Tibial artery (tissue), 4 donors: Measurements from ENCODE around the gene TUSC2.

Experiments used
- DNase-seq, 2 donors: peaks; one replicate each; pipeline ENCODE4 v3.0.0-alpha.2; 2019
- H3K27ac ChIP-seq, 2 donors: fragments of 200-600 bp; sonication (generic) in 1 of 2; 1 replicate in 1 of 2; 2 replicates in 1 of 2; pipeline ENCODE4 v1.5.1; 2018 to 2019; ENCODE audit warnings: mild to moderate bottlenecking in 1 of 2
- H3K27me3 ChIP-seq, 2 donors: fragments of 200-600 bp; sonication (generic) in 1 of 2; one replicate each; pipeline versions ENCODE4 v1.5.1 to v1.6.0; 2016 to 2019
- H3K36me3 ChIP-seq, 3 donors: fragments of 200-600 bp; sonication (generic) in 2 of 3; one replicate each; pipeline ENCODE4 v1.5.1; 2016 to 2019; ENCODE audit warnings: mild to moderate bottlenecking in 2 of 3
- H3K4me1 ChIP-seq, 4 donors: fragments of 200-600 bp; sonication (generic) in 2 of 4; 1 replicate in 3 of 4; 2 replicates in 1 of 4; pipeline ENCODE4 v1.5.1; 2016 to 2019
- H3K4me3 ChIP-seq, 2 donors: fragments of 200-600 bp; sonication (generic) in 1 of 2; 1 replicate in 1 of 2; 2 replicates in 1 of 2; pipeline ENCODE4 v1.5.1; 2018 to 2019; ENCODE audit warnings: mild to moderate bottlenecking in 2 of 2
- H3K9me3 ChIP-seq, 3 donors: fragments of 200-600 bp; sonication (generic) in 1 of 3; one replicate each; pipeline ENCODE4 v1.5.1; 2016 to 2019
- CTCF ChIP-seq, 2 experiments: fragments of 200-600 bp in 1 of 2; fragments of 450-650 bp in 1 of 2; IDR thresholded peaks; one replicate each; pipeline ENCODE4 v1.5.1; 2017 to 2019; ENCODE audit warnings: antibody characterized with exemption in 2 of 2, mild to moderate bottlenecking in 1 of 2, moderate library complexity in 1 of 2
- intact Hi-C: fragments of 100-400 bp; cut with DNase I; formaldehyde crosslinking; loops from one replicate; pipeline ENCODE4 v1.15.0; 2023; ENCODE audit warnings: low total_unique reads

The TUSC2 gene

DNA sequence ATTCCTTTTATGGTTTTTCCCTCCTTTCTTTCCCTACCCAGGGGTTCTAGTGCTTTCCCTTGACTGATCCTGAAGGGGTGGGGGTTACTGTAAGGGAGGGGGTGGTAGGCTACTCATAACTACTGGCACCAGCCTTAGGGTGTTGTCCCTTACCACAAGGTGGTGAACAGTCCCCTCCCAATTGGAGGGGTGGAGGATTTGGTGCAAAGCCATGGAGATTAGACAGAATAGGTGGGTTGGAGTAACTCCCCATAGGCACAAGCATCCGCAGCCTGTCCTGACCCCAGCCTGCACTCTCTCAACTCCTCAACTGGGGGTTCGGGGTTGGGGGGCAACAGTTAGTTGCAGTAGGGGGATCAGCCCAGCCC, 2.9 kb downstream of the TUSC2 start:
- peaks cover 11 to 33% (median 25%) of the 10 kb centered on the region in 3 donors for H3K36me3 ChIP-seq
- no peaks in the 10 kb centered on the region for H3K9me3 ChIP-seq
- DNase-seq, result no peak
- intact Hi-C loops, result no loop called here
- H3K4me1 ChIP-seq, result peaks cover 0 to 51% (median 31%) of the 10 kb centered on the region in 4 donors
- H3K27me3 ChIP-seq, result no peaks in the 10 kb centered on the region
- no peak overlapping the region for H3K27ac ChIP-seq
- H3K4me3 ChIP-seq, result no peak overlapping the region
- no peak for TF ChIP-seq CTCF (IDR thresholded peaks at IDR 0.05)

GRCh38 chr3:50324351-50325112, 3.5 kb downstream of the TUSC2 start:
- H3K27me3 ChIP-seq, result no peaks in the 10 kb centered on the region
- intact Hi-C loops, result no loop called here
- H3K27ac ChIP-seq, result peak overlapping the region; percentile 26 to 33
- peak; percentile 68 to 70 for TF ChIP-seq CTCF (IDR thresholded peaks at IDR 0.05)
- H3K9me3 ChIP-seq, result no peaks in the 10 kb centered on the region
- DNase-seq, result peak; percentile 73
- H3K4me1 ChIP-seq, result peaks cover 0 to 56% (median 37%) of the 10 kb centered on the region in 4 donors
- no peak overlapping the region for H3K4me3 ChIP-seq
- H3K36me3 ChIP-seq, result peaks cover 7 to 27% (median 20%) of the 10 kb centered on the region in 3 donors

GRCh38 chr3:50323614-50324199, 4.3 kb downstream of the TUSC2 start:
- TF ChIP-seq CTCF (IDR thresholded peaks at IDR 0.05), result no peak
- H3K27me3 ChIP-seq, result no peaks in the 10 kb centered on the region
- H3K4me3 ChIP-seq, result no peak overlapping the region
- intact Hi-C loops, result no loop called here
- H3K9me3 ChIP-seq, result no peaks in the 10 kb centered on the region
- peaks cover 0 to 63% (median 40%) of the 10 kb centered on the region in 4 donors for H3K4me1 ChIP-seq
- H3K36me3 ChIP-seq, result peaks cover 7 to 26% (median 15%) of the 10 kb centered on the region in 3 donors
- DNase-seq, result peak in 1 of 2 donors; percentile 79
- H3K27ac ChIP-seq, result peak overlapping the region; percentile 26 to 33

GRCh38 chr3:50323092-50323600, 4.9 kb downstream of the TUSC2 start:
- intact Hi-C loops, result no loop called here
- peak in 1 of 2 donors; percentile 70 for DNase-seq
- no peak for TF ChIP-seq CTCF (IDR thresholded peaks at IDR 0.05)

GRCh38 chr3:50322386-50323091, 5.5 kb downstream of the TUSC2 start, which contains the start of gene HYAL2:
Gene HYAL2, minus strand, starts transcription at chr3:50322745. Its CDS starts 2,256 bp downstream, at chr3:50320489.
- no peaks in the 10 kb centered on the region for H3K9me3 ChIP-seq
- peaks cover 0 to 68% (median 41%) of the 10 kb centered on the region in 4 donors for H3K4me1 ChIP-seq
- intact Hi-C loops, result no loop called here
- H3K27ac ChIP-seq, result peak within 1 kb of the TSS; percentile 93
- no peaks in the 10 kb centered on the region for H3K27me3 ChIP-seq
- H3K36me3 ChIP-seq, result peaks cover 7 to 36% (median 24%) of the 10 kb centered on the region in 3 donors
- no peak for TF ChIP-seq CTCF (IDR thresholded peaks at IDR 0.05)
- peak in 1 of 2 donors; percentile 77 for DNase-seq
- peak within 1 kb of the TSS; percentile 70 to 89 for H3K4me3 ChIP-seq

More at GRCh38 chr3:50323092-50323600, 4.9 kb downstream of the TUSC2 start:
- Histone ChIP-seq H3K27ac (peak overlapping the region; percentile 93), H3K9me3 (no peaks in the 10 kb centered on the region), H3K4me1 (peaks cover 0 to 65% (median 40%) of the 10 kb centered on the region in 4 donors), H3K27me3 (no peaks in the 10 kb centered on the region), H3K36me3 (peaks cover 7 to 31% (median 18%) of the 10 kb centered on the region in 3 donors), H3K4me3 (no peak overlapping the region)
